Calu3 (cell line): Measurements from ENCODE around the gene BTRC. TPM values are rescaled to one million over a fixed set of nuclear protein-coding genes. Genes with fewer than 3 reads are reported as not detected.

Source experiments
- BruUV-seq: library from RNA; stranded (reverse); fragments of 400-500 nt; replicated peaks from 2 replicates; lab custom pipeline; 2021; lab: Mats Ljungman, UMichigan
- CTCF ChIA-PET: fragments of 300-600 bp; sonication (Branson Sonifier 250); formaldehyde crosslinking; loops from one replicate; lab custom pipeline; 2022; ENCODE audit warnings: antibody characterized with exemption; lab: Charles Lee
- DNase-seq: peaks from one replicate; pipeline ENCODE4 v3.0.0; 2022
- H3K27ac Mint-ChIP-seq: one replicate; pipeline ENCODE4 v1.8.0; 2022; ENCODE audit warnings: mixed read lengths; ENCODE audit not compliant: unreplicated experiment
- H3K27me3 Mint-ChIP-seq: one replicate; pipeline ENCODE4 v1.8.0; 2022; ENCODE audit warnings: mixed read lengths; ENCODE audit not compliant: unreplicated experiment
- H3K36me3 Mint-ChIP-seq: one replicate; pipeline ENCODE4 v1.8.0; 2022; ENCODE audit warnings: mild to moderate bottlenecking, moderate library complexity, mixed read lengths; ENCODE audit not compliant: insufficient read depth, unreplicated experiment
- H3K4me1 Mint-ChIP-seq: one replicate; pipeline ENCODE4 v1.8.0; 2022; ENCODE audit warnings: mild to moderate bottlenecking, low read depth, mixed read lengths; ENCODE audit not compliant: unreplicated experiment
- H3K4me3 Mint-ChIP-seq: one replicate; pipeline ENCODE4 v1.8.0; 2022; ENCODE audit warnings: mild to moderate bottlenecking, low read depth, moderate library complexity, mixed read lengths; ENCODE audit not compliant: unreplicated experiment
- H3K9me3 Mint-ChIP-seq: one replicate; pipeline ENCODE4 v1.8.0; 2022; ENCODE audit warnings: low read depth, mixed read lengths; ENCODE audit not compliant: unreplicated experiment
- CTCF ChIP-seq: fragments of 200-600 bp; IDR thresholded peaks from one replicate; pipeline ENCODE4 v1.8.0; 2022; ENCODE audit warnings: antibody characterized with exemption; ENCODE audit not compliant: unreplicated experiment
- intact Hi-C: fragments of 100-400 bp; cut with micrococcal nuclease; formaldehyde crosslinking; loops from one replicate; pipeline ENCODE4 v1.10.0; 2022; ENCODE audit not compliant: unreplicated experiment
- total RNA-seq: library from RNA; stranded (reverse); gene quantifications from 2 replicates; pipeline ENCODE4 v1.2.3, GENCODE V29; 2022

Gene BTRC
- total RNA-seq, 1 experiment from 2014 or later = 7.9 TPM

GRCh38 chr10:101394524-101395133 lies 40.7 kb downstream of the BTRC start:
- Mint-ChIP-seq H3K4me3 (no peak overlapping the region), H3K36me3 (no peaks in the 10 kb centered on the region), H3K9me3 (no peaks in the 10 kb centered on the region), H3K4me1 (peaks cover under 1% of the 10 kb centered on the region), H3K27me3 (no peaks in the 10 kb centered on the region), H3K27ac (no peak overlapping the region)
- DNase-seq = no peak
- no peak for TF ChIP-seq CTCF
- CTCF ChIA-PET = no interaction called here
- BruUV-seq = no TSS peak
- intact Hi-C loops = no loop called here

GRCh38 chr10:101397140-101397539 lies 43.2 kb downstream of the BTRC start:
- no peak for DNase-seq
- H3K36me3 Mint-ChIP-seq = no peaks in the 10 kb centered on the region
- H3K27me3 Mint-ChIP-seq = no peaks in the 10 kb centered on the region
- H3K9me3 Mint-ChIP-seq = no peaks in the 10 kb centered on the region
- no peak overlapping the region for H3K4me3 Mint-ChIP-seq
- intact Hi-C loops = no loop called here
- no peak overlapping the region for H3K27ac Mint-ChIP-seq
- BruUV-seq = no TSS peak
- CTCF ChIA-PET = no interaction called here
- peaks cover 9% of the 10 kb centered on the region for H3K4me1 Mint-ChIP-seq
- no peak for TF ChIP-seq CTCF

- CTCF ChIA-PET = interaction anchor here (0.8 to 1.0 kb wide), 3 partner anchors 15 to 95 kb away, joined by 3 read pairs; no protein-coding TSS in a partner anchor
- no peaks in the 10 kb centered on the region for H3K27me3 Mint-ChIP-seq
- H3K27ac Mint-ChIP-seq = no peak overlapping the region
- no peak overlapping the region for H3K4me3 Mint-ChIP-seq
- TF ChIP-seq CTCF = no peak
- peak; percentile 1 for DNase-seq
- peaks cover 9% of the 10 kb centered on the region for H3K4me1 Mint-ChIP-seq
- no peaks in the 10 kb centered on the region for H3K9me3 Mint-ChIP-seq
- intact Hi-C loops = no loop called here
- no peaks in the 10 kb centered on the region for H3K36me3 Mint-ChIP-seq
- no TSS peak for BruUV-seq
Measured at GRCh38 chr10:101400585-101400984, 46.6 kb downstream of the BTRC start.

GRCh38 chr10:101402711-101403110 lies 48.7 kb downstream of the BTRC start:
- H3K4me3 Mint-ChIP-seq = no peak overlapping the region
- CTCF ChIA-PET = no interaction called here
- no peaks in the 10 kb centered on the region for H3K27me3 Mint-ChIP-seq
- TF ChIP-seq CTCF = no peak
- intact Hi-C loops = no loop called here
- BruUV-seq = no TSS peak
- H3K27ac Mint-ChIP-seq = no peak overlapping the region
- DNase-seq = no peak
- H3K4me1 Mint-ChIP-seq = peaks cover 9% of the 10 kb centered on the region
- H3K9me3 Mint-ChIP-seq = no peaks in the 10 kb centered on the region
- no peaks in the 10 kb centered on the region for H3K36me3 Mint-ChIP-seq
